Kidney glomerular epithelial cell (primary cell): ENCODE measurements around the gene BRF1.
"Not testable (repeated sequence)": the region's sequence is repeated elsewhere in the genome, so short reads cannot be mapped to it uniquely, and the experiment has no call there.

Experiments used
- DNase-seq: peaks from one replicate; lab custom pipeline; 2025; lab: John Stamatoyannopoulos, UW

Gene BRF1

GRCh38 chr14:105332350-105332874 is 31.6 kb upstream of the BRF1 start:
- no peak for DNase-seq

- no peak for DNase-seq
Observed at GRCh38 chr14:105331575-105332349, 31.0 kb upstream of the BRF1 start.

GRCh38 chr14:105330491-105330895 is 29.7 kb upstream of the BRF1 start:
- DNase-seq = peak; percentile 16

GRCh38 chr14:105329411-105330150 is 28.8 kb upstream of the BRF1 start:
- no peak for DNase-seq

GRCh38 chr14:105328678-105329390 is 28.0 kb upstream of the BRF1 start:
- DNase-seq = no peak

GRCh38 chr14:105328070-105328677 is 27.4 kb upstream of the BRF1 start:
- no peak for DNase-seq

GRCh38 chr14:105327695-105328045 is 26.9 kb upstream of the BRF1 start:
- not testable (repeated sequence) for DNase-seq

GRCh38 chr14:105326891-105327694 is 26.3 kb upstream of the BRF1 start:
- DNase-seq = no peak

GRCh38 chr14:105326568-105326867 is 25.7 kb upstream of the BRF1 start:
- DNase-seq = no peak

- DNase-seq = no peak
Observed at GRCh38 chr14:105325716-105326567, 25.1 kb upstream of the BRF1 start.

GRCh38 chr14:105325303-105325702 is 24.5 kb upstream of the BRF1 start:
- no peak for DNase-seq

- DNase-seq = no peak
Observed at GRCh38 chr14:105324871-105325270, 24.1 kb upstream of the BRF1 start.

- DNase-seq = no peak
Observed at GRCh38 chr14:105324080-105324778, 23.4 kb upstream of the BRF1 start.

- DNase-seq = no peak
Observed at GRCh38 chr14:105323663-105324062, 22.9 kb upstream of the BRF1 start.

- no peak for DNase-seq
Observed at GRCh38 chr14:105322791-105323556, 22.2 kb upstream of the BRF1 start.

GRCh38 chr14:105317546-105317945 is 16.7 kb upstream of the BRF1 start:
- DNase-seq = peak; percentile 42

GRCh38 chr14:105316968-105317510 is 16.2 kb upstream of the BRF1 start:
- no peak for DNase-seq

GRCh38 chr14:105316577-105316941 is 15.8 kb upstream of the BRF1 start:
- no peak for DNase-seq
